A673 (cell line): Measurements from ENCODE around the gene PRXL2C. TPM values are rescaled to one million over a fixed set of nuclear protein-coding genes. Genes with fewer than 3 reads are reported as not detected.

Experiments used
- BruUV-seq: library from RNA; stranded (reverse); fragments of 400-500 nt; replicated peaks from 2 replicates; lab custom pipeline; 2021; lab: Mats Ljungman, UMichigan
- CTCF ChIA-PET: fragments of 300-600 bp; sonication (Branson Sonifier 250); formaldehyde crosslinking; loops from one replicate; lab custom pipeline; 2022; ENCODE audit warnings: antibody characterized with exemption; lab: Charles Lee
- POLR2A ChIA-PET: fragments of 300-600 bp; sonication (Branson Sonifier 250); formaldehyde crosslinking; loops from one replicate; lab custom pipeline; 2022; ENCODE audit warnings: antibody characterized with exemption; ENCODE audit not compliant: low non-redundant PET; lab: Charles Lee
- DNase-seq: peaks from one replicate; pipeline ENCODE4 v3.0.0-alpha.2; 2015; ENCODE audit warnings: low spot score
- H3K27ac ChIP-seq: fragments of 200-600 bp; sonication (generic); 2 replicates; pipeline ENCODE4 v1.5.1; 2016; ENCODE audit warnings: mixed run types, low read depth, mild to moderate bottlenecking, mixed read lengths, antibody characterized with exemption, low read length; ENCODE audit not compliant: poor library complexity, severe bottlenecking
- H3K27me3 ChIP-seq: fragments of 200-600 bp; sonication (generic); replicated peaks from 2 replicates; pipeline ENCODE4 v1.6.1; 2017; ENCODE audit warnings: mixed run types, low read depth, mild to moderate bottlenecking, mixed read lengths, antibody characterized with exemption, low read length; ENCODE audit not compliant: insufficient read depth, poor library complexity
- H3K36me3 ChIP-seq: fragments of 200-600 bp; sonication (generic); 2 replicates; pipeline ENCODE4 v1.6.1; 2016; ENCODE audit warnings: mixed run types, mild to moderate bottlenecking, mixed read lengths, antibody characterized with exemption, low read length; ENCODE audit not compliant: insufficient read depth, poor library complexity, severe bottlenecking
- H3K4me1 ChIP-seq: fragments of 200-600 bp; sonication (generic); 2 replicates; pipeline ENCODE4 v1.6.1; 2017; ENCODE audit warnings: mixed run types, mild to moderate bottlenecking, mixed read lengths, antibody characterized with exemption, low read length; ENCODE audit not compliant: insufficient read depth, poor library complexity, severe bottlenecking
- H3K4me3 ChIP-seq: fragments of 200-600 bp; sonication (generic); 2 replicates; pipeline ENCODE4 v1.5.1; 2016; ENCODE audit warnings: low read depth, mixed run types, mild to moderate bottlenecking, mixed read lengths, low read length; ENCODE audit not compliant: poor library complexity, severe bottlenecking
- H3K9me3 ChIP-seq: fragments of 200-600 bp; sonication (generic); 2 replicates; pipeline ENCODE4 v1.6.1; 2016; ENCODE audit warnings: mixed run types, low read depth, mild to moderate bottlenecking, mixed read lengths, antibody characterized with exemption, low read length; ENCODE audit not compliant: poor library complexity, severe bottlenecking
- CTCF ChIP-seq: fragments of 300-800, 200-600 bp; sonication (generic); conservative IDR thresholded peaks from 2 replicates; pipeline ENCODE4 v1.5.1; 2017; ENCODE audit warnings: low read depth, mild to moderate bottlenecking, antibody characterized with exemption, low read length, moderate library complexity, mixed read lengths
- EZH2 ChIP-seq: fragments of 200-600 bp; sonication (generic); IDR thresholded peaks from 2 replicates; pipeline ENCODE4 v1.6.1; 2017; ENCODE audit warnings: borderline replicate concordance, low read depth, mild to moderate bottlenecking, mixed read lengths, antibody characterized with exemption, low read length; ENCODE audit not compliant: poor library complexity, severe bottlenecking
- intact Hi-C: fragments of 100-400 bp; cut with micrococcal nuclease; formaldehyde crosslinking; loops from one replicate; pipeline ENCODE4 v1.10.0; 2022; ENCODE audit not compliant: unreplicated experiment
- total RNA-seq: library from RNA; stranded (reverse); gene quantifications from 2 replicates; pipeline ENCODE4 v1.2.3, GENCODE V29; 2021

PRXL2C gene
- total RNA-seq, 1 experiment from 2014 or later = 2.6 TPM

GRCh38 chr9:96607971-96608370 is 47.1 kb downstream of the PRXL2C start:
- intact Hi-C loops = no loop called here
- TF ChIP-seq CTCF (no peak), EZH2 (no peak)
- CTCF ChIA-PET = no interaction called here
- no peaks in the 10 kb centered on the region for H3K27me3 ChIP-seq
- H3K9me3 ChIP-seq = no peaks in the 10 kb centered on the region
- DNase-seq = no peak
- no peak overlapping the region for H3K4me3 ChIP-seq
- POLR2A ChIA-PET = no interaction called here
- H3K36me3 ChIP-seq = no peaks in the 10 kb centered on the region
- BruUV-seq = no TSS peak
- peaks cover 15% of the 10 kb centered on the region for H3K4me1 ChIP-seq
- H3K27ac ChIP-seq = no peak overlapping the region

- BruUV-seq = no TSS peak
- TF ChIP-seq CTCF = no peak
- TF ChIP-seq EZH2 = no peak
- ChIA-PET POLR2A (no interaction called here), CTCF (no interaction called here)
- no peak for DNase-seq
- no peak overlapping the region for H3K4me3 ChIP-seq
- no peak overlapping the region for H3K27ac ChIP-seq
- H3K4me1 ChIP-seq = no peaks in the 10 kb centered on the region
- no peaks in the 10 kb centered on the region for H3K27me3 ChIP-seq
- H3K9me3 ChIP-seq = no peaks in the 10 kb centered on the region
- no peaks in the 10 kb centered on the region for H3K36me3 ChIP-seq
- intact Hi-C loops = no loop called here
These were observed 49.8 kb downstream of the PRXL2C start for GRCh38 chr9:96605328-96605727.

GRCh38 chr9:96604004-96604319 is 51.2 kb downstream of the PRXL2C start:
- no peak overlapping the region for H3K27ac ChIP-seq
- ChIA-PET POLR2A (no interaction called here), CTCF (no interaction called here)
- no peak for DNase-seq
- no peaks in the 10 kb centered on the region for H3K9me3 ChIP-seq
- no peak for TF ChIP-seq EZH2
- no peak for TF ChIP-seq CTCF
- no peaks in the 10 kb centered on the region for H3K36me3 ChIP-seq
- H3K4me3 ChIP-seq = no peak overlapping the region
- no peaks in the 10 kb centered on the region for H3K27me3 ChIP-seq
- no peaks in the 10 kb centered on the region for H3K4me1 ChIP-seq
- no TSS peak for BruUV-seq
- intact Hi-C loops = no loop called here
